PC-9 (cell line): Measurements from ENCODE around the gene PYGB.

Source experiments
- CTCF ChIP-seq: fragments of 200-600 bp; sonication (generic); conservative IDR thresholded peaks from 2 replicates; pipeline ENCODE4 v1.6.1; 2017; ENCODE audit warnings: mixed run types, antibody characterized with exemption, mild to moderate bottlenecking, moderate library complexity
- EZH2 ChIP-seq: fragments of 200-600 bp; sonication (generic); IDR thresholded peaks from 2 replicates; pipeline ENCODE4 v1.8.0; 2017; ENCODE audit warnings: antibody characterized with exemption, low read depth

GRCh38 chr20:25308671-25309394 lies 60.9 kb downstream of the PYGB start:
- TF ChIP-seq CTCF (no peak), EZH2 (no peak)
